NCI-H146 treated with DMSO at 0.1 percent for 48 hours (cell line): ENCODE results near the gene B4GAT1.
"Not testable (repeated sequence)": the region's sequence is repeated elsewhere in the genome, so short reads cannot be mapped to it uniquely, and the experiment has no call there.

ENCODE experiments used
- DNase-seq: peaks from one replicate; lab custom pipeline; 2025; ENCODE audit not compliant: unreplicated experiment; lab: John Stamatoyannopoulos, UW

The B4GAT1 gene

DNA sequence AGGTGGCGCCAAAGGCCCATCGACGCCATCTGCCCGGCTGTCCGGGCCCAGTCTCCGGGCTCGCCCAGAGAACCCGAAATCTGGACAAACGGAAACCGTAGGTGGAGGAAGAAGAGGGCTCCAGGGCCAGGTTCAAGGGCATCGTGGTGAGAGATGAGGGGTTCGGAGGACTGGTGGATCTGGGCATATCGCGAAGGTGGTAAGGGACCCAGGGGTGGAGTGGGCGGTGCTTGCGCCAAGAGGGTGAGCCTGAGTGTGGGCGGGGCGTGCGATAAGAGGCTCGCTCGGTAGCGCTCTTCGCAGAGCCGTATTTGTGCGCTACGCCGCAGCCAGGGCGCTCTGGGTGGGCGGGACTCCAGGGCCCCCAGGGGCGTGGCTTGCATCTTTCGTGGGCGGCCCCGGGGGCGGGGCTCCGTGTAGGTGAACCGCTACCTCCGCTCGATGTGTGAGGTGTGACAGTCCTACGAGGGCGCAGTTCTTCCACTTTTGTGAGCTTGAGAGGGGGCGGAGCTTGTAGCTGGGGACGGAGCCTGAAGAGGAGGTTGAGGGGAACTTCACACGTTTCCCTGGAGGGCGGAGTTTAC lies 35.4 kb downstream of the B4GAT1 start:
- peak; percentile 86 for DNase-seq

DNA sequence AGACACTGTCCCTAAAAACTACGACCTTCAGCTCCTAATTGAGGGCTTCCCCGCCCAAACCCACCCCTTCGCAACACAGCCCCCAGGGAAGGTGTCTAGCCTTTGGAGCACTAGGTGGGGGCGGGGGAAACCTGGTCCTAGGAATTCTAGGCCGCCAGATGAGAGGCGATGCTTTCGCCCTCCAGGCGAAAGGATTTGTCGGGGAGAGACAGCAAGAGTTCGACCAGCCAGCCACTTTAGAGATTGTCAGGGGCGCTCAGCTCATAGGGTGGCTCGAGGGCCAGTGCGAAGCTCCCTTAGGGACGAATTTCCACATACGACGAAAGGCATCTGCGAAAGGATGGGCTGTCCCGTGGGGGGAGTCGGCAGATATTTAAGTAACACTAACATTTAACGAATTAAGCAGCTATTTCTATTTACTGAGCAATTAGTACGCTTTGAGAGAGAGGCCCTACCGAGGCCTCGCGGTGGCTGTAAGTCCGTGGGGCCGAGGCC lies 35.9 kb downstream of the B4GAT1 start:
- DNase-seq = no peak

DNA sequence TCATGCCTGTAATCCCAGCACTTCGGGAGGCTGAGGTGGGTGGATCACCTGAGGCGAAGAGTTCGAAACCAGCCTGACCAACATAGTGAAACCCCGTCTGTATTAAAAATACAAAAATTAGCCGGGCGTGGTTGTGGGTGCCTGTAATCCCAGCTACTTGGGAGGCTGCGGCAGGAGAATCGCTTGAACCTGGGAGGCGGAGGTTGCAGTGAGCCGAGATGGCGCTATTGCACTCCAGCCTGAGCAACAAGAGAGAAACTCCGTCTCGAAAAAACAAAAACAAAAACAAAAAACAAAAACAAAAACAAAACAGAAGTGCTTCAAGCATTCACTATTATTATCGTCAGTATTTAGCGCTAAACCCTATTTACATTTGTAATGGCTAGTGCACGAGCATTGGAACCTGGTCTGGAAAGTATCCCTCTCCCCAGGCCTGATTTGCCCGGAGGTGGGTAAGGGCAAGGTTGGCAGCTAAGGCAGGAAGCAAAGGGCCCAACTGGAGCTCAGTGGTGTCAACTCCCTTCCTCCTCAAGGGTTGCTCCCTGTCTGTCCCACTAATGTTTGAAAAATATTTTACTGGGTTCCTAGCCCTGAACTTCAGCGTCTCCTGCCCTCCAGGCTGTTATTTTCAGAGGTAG lies 36.5 kb downstream of the B4GAT1 start:
- not testable (repeated sequence) for DNase-seq

DNA sequence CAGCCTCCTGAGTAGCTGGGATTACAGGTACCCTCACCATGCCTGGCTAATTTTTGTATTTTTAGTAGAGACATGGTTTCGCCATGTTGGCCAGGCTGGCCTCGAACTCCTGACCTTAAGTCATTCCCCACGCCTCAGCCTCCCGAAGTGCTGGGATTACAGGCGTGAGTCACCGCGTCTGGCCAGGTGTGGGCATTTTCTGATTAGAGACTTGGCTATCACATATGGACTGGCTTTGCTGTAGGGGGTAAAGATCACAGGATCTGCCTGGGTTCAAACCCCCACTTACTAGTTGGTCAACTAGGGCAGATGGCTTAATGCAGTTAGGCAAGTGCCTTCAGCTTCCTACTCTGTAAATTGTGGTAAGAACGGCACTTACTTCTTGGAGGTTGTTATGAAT lies 37.1 kb downstream of the B4GAT1 start:
- no peak for DNase-seq

DNA sequence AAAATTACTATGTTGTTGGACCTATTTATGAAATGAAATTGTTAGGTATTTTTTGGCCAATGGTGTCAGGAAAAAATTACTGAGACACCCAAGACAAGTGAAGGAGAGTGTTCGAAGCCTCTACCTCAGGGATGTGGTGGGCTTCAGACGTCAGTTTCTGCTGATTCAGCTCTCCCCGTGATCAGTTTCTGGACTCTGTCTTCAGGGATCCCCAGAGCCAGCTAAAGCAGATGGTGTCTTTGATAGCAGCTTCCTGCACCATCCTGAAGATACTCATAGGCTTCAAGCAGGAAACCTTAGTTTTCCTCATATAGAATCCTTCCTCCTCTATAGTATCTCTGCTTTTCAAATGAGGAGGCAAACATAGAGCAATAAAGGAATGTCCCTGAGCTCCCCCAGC lies 38.0 kb downstream of the B4GAT1 start:
- DNase-seq = no peak

DNA sequence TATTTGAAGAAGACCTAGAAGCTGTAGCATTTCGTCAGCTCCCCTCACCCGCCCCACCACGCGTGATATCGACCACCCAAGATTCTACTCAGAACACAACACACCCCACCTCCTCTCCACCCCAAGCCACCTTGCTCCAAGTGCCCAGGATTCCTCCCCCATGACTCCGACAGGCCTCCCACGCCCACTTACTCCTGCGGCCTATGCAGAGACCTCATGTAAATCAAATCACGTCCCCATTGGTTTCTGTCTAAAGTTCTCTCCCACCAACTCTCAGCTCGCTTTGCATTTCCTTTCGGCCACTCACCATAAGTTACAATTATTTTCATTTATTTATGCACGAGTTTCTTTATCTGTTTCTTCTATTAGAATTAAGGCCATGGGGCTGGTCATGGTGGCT lies 44.8 kb downstream of the B4GAT1 start:
- DNase-seq = no peak

DNA sequence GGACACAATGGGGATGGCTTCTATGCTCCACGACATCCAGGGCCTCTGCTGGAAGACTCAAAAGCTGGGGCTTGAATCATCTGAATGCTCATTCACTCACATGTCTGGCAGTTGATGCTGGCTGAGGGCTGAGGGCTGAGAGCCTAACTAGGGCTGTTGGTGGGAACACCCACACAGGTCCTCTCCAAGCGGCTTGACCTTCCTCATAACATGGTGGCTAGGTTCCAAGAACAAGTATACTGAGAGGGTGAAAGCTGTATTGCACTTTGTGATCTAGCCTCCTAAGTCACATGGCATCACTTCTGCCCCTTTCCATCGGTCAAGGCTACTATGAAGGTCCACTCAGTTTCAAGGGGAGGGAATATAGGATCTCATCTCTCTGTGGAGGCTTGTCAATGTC lies 48.2 kb downstream of the B4GAT1 start:
- no peak for DNase-seq

DNA sequence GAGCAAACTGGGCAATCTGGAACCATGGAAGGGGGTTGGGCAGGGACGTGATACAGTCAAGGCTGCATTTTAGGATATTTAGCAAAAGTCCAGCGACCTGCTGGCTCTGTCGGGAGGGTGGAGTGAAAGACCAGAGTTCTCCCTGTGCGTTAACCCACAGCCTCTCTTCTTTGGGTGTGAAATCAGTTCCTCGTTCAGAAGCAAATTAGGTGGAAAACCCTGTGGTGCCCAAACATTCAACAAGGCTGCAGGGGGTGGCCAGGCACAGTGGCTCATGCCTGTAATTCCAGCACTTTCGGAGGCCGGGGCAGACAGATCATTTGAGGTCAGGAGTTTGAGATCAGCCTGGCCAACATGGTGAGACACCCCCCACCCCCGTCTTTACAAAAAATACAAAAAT lies 49.8 kb downstream of the B4GAT1 start:
- no peak for DNase-seq
